ENCODE results near the gene F13A1.

Gene F13A1

GRCh38 chr6:6191909-6192308 lies 128.6 kb downstream of the F13A1 start:
- DNase-seq (ENCODE audit: low read depth), result no peak

DNA sequence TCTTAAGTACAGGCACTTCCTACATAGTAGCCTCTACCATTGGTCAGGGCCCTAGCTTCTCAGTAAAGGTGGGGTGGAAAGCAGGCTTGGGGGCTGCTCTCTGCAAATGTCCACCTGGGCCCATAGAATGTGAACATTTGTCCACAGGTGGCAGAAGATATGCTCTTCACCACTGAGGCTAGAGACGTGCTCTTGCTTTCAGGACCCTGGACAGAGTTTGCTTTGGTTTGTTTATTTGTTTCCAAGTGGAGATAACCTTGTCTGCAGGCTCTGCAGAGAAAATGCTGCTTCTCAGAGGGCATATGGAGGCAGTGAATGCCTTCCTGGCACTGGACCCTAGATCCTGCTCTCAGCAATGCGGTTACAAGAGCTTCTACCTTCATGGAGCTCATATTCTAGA lies 129.0 kb downstream of the F13A1 start:
- no peak for DNase-seq (ENCODE audit: low read depth)

DNA sequence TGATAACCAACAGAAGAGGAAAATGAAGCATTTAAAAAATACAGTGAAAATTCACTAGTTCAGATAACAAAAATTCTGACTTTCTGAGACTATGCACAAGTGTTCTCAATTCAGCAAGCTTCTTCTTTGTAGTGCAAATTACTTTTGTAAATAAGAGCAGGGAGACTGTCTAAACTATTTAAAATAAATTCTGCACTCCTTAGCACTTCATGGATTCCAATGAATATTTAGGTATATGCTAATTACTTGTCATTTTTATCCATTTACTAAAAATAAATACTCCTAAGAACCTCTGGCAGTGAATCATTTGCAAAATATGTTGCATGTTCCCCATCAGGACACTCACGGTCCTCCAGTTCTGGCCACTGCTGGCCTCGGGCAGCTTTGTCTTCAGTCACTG lies 139.8 kb downstream of the F13A1 start:
- no peak for DNase-seq (ENCODE audit: low read depth)

DNA sequence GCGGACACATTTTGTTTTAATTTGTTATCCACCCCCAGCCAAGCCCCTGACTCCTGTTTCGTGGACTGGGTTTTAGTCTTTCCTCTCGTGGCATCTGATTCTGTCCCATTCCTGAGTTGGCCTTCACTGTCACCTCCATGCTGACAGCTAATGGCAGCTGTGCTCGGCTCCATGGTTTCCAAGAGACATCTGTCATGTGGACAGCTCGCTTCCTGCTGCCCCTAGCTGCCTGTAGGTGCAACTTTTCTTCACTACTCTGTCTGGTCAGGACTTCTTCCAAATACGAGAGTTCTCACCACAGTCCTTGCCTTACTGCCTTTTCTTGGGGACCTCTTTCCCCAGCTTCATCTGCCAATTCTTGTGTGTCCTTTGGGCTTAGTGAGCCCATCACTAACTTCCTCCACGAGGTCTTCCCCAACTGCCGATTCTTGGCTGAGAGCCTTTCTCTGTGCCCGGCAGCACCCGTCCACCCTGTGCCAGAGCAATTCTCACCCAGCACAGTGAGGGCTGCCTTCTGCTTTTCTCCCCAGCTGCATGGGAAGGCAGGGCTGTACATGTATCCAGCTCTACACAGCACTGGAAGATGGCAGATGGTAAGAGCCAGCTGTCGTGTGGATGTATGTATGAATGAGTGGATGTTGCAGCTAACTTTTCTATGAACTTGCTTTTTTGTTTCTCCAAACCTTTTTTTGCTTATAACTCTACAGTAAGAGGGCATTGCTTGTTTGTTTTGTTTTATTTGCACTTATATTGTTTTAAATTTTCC lies 140.4 kb downstream of the F13A1 start:
- no peak for DNase-seq (ENCODE audit: low read depth)

- DNase-seq (ENCODE audit: low read depth), result no peak
Measured at GRCh38 chr6:6178795-6179194, 141.7 kb downstream of the F13A1 start.

DNA sequence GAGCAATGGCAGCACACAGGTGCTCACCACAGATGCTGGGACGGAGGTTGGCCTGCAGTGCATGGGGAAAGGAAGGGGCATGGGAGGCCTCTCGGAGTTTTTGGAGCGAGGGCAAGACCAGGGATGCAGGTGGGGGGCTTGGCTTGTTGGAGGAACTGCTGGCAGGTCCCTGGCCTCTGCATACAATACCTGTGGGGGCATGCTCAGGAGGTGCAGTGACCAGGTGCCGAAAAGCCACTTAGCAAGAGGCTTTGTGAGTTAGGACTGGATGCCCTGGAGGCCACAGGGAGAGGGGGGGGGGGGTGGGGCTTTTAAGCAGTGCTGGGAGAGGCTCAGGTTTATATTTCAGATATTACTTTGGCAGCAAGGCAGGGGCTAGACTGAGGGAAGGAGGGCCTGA lies 142.7 kb downstream of the F13A1 start:
- no peak for DNase-seq (ENCODE audit: low read depth)

DNA sequence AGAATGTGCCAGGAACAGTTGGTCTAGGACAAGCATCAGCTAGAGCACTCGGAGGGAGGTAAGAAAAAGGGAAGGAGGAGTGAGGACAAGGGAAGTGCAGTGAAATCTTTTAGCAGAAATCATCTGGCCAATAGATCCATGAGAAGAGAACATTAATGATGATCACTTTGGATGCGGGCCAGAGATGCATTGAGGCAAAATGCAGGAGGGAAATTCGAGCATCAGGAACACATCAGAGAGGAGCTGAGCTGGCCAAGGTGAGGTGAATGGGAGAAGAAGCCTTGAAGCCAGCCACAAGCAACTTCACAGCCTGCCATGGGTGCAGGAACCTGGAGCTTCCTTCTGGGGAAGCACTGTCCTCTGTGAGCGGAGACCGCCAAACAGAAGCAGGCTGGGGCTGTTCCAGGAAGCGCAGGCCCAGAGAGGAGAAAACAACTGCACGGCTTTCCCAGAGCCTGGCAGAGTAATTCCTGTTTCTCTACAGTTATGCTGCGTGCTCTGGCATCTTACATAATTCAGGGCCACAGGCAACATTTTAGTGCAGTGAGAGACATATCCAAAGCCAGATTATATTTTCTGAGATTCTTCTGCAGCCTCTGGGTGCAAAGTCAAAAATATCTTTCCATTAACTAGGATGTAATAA lies 143.8 kb downstream of the F13A1 start:
- DNase-seq (ENCODE audit: low read depth), result no peak

GRCh38 chr6:6176127-6176526 lies 144.3 kb downstream of the F13A1 start:
- DNase-seq (ENCODE audit: low read depth), result no peak

- no peak for DNase-seq (ENCODE audit: low read depth)
Measured at GRCh38 chr6:6169141-6169540, 151.3 kb downstream of the F13A1 start.

DNA sequence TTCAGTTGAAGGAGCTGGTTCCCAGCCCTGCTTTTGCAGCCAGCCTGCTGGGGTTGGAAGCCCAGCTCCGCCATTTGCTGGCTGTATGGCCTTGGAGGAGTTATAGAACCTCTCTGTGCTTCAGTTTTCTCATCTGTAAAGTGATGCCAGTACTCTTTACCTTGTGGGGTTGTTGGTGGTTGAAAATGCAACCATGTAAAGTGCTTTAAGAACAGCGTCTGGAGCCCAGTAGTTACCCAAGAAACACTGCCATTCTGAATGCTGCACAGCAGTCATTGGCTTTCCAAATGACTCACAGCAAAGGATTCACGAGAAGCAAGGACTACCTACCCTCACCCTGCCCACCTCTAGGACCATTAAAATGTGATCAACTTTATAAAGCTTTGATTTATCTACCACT lies 154.4 kb downstream of the F13A1 start:
- DNase-seq (ENCODE audit: low read depth), result no peak

DNA sequence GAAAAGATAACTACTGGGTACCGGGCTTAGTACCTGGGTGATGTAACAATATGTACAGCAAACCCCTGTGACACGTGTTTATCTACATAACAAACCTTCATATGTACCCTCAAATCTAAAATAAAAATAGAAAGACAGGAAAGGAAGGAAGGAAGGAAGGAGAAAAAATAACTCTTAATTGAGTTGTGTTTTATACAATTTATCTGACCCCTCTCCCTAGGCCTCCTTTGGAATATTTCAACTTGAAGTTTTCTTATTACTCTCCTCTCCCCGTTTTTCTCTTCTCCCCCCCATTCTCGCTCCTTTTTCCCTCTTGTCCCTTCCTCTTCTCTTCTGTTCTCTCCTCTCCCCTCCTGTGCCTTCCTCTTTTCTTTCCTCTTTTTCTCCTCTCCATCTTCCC lies 156.1 kb downstream of the F13A1 start:
- no peak for DNase-seq (ENCODE audit: low read depth)

DNA sequence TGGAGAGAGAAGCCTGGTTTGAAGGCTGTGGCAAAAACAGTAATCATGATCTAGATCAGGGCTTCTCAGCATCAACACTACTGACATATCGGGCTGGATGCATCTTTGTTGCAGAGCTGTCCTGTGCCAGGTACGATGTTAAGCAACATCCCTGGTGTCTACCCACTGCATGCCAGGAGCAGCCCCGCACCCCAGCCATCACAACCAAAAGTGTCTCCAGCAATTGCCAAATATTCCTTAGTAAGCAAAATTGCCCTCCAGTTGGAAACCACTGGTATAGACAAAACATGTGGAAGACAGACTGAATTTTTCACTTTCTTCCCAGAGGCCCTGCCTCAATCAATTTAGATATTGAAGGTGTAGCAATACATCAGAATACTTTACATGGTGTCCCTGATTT lies 166.1 kb downstream of the F13A1 start:
- DNase-seq (ENCODE audit: low read depth), result no peak

- DNase-seq (ENCODE audit: low read depth), result no peak
Measured at GRCh38 chr6:6152060-6152459, 168.4 kb downstream of the F13A1 start.

DNA sequence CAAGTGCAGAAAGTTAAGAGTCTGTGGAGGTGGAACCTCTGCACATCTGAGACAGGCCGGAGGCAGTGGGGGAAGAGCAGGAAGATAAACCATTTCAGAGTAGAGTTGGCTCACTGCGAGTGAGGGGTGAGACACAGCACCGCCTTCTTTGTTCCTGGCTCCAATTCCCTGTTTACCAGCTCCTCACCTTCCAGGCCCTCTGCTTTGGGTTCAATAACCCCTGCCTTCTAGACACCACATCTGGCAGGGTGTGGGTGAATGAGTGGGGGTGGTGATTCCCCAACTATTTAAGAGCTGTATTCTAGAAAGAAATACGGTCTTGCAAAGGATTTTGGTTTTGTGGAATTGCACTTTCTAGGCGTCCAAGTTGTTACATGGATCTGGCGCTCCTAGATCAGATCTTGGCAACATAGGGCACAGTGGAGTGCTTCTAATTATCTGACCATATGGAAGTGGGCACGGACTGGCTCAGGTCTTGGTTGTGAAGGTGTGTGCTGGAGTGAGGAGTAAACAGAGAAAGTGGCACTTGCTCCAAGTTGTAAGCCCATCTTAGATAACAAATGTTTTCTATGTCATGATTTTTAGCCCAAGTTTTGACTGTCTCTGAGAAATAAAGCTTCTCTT lies 172.2 kb downstream of the F13A1 start:
- DNase-seq (ENCODE audit: low read depth), result no peak

GRCh38 chr6:6131492-6132109 lies 188.9 kb downstream of the F13A1 start:
- DNase-seq (ENCODE audit: low read depth), result peak; percentile 17

DNA sequence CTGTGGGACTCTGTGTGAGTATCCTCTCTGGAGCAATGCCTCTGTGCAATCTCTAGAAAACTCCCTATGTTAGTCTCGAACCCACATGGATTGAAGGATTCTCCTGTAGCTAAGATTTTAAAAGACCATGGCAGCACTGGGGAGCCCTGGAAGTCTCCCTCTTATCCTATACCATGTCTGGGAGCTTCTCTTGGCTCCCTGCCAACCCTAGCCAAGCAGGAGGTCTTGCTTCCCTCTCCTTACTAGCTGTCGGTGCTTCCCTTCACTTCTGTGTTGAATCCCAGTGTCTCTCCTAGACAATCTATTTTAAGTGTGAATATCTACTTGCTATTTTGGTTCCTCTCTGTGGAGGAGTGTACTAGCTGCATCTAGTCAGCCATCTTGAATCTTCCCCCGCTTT lies 195.0 kb downstream of the F13A1 start:
- DNase-seq (ENCODE audit: low read depth), result no peak

DNA sequence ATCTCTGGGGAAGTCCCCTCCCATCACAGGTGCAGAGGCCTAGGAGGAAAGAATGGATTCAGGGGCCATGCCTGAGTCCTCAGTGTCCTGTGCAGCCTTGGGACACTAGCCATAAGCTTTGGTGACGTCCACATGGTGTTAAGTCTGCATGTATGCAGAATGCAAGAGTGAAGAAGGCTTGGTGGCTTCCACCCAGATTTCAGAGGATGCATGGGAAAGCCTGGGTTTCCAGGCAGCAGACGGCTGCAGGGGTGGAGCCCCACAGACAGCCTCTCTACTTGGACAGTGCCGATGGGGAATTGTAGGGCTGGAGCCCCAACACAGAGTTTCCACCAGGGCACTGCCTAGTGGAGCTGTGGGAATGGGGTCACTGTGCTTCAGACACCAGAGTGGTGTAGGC lies 196.7 kb downstream of the F13A1 start:
- DNase-seq (ENCODE audit: low read depth), result no peak

DNA sequence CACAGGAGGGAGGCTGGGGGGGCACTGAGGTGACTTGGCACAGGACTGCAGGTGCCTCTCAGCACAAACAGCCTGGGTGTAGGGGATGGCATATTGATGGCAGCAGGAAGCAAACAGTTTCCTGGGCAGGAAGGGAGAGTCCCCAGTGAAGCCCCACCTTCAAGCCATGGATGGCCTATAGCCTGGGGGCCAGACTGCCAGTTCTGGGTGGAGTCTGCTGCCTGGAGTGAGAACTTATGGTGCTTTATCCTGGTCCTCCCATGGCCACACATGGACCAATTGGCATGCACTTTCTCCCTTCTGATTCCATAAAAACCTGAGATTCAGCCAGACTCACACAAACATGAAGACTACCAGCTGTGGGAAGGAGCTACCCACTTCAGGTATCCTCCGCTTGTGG lies 198.5 kb downstream of the F13A1 start:
- no peak for DNase-seq (ENCODE audit: low read depth)

GRCh38 chr6:6105472-6106036 lies 214.9 kb downstream of the F13A1 start:
- DNase-seq (ENCODE audit: low read depth), result no peak

All from ELR (cell line).